ENCODE data around the gene RHOF.

The RHOF gene

GRCh38 chr12:121799156-121799841 is 5.8 kb upstream of the RHOF start:
- Histone ChIP-seq H3K9me3 (ENCODE audit: low read length) (no peaks in the 10 kb centered on the region), H3K36me3 (ENCODE audit: insufficient read depth, low read length) (peaks cover 12% of the 10 kb centered on the region; the same call in 1 of the 2 replicates), H3K9ac (ENCODE audit: low read length) (peak overlapping the region; percentile 97), H3K79me2 (ENCODE audit: insufficient read depth, low read length) (peaks cover 5% of the 10 kb centered on the region; the same call in 1 of the 2 replicates), H3F3A (ENCODE audit: insufficient read depth, low read length) (no peaks in the 10 kb centered on the region), H3K4me2 (ENCODE audit: low read length) (peak overlapping the region; percentile 75), H3K9me2 (ENCODE audit: low read depth, low read length) (no peaks in the 10 kb centered on the region), H3K4me3 (ENCODE audit: low read depth, low read length, poor library complexity, severe bottlenecking) (peak overlapping the region; percentile 79), H3K27me3 (ENCODE audit: insufficient read depth, low read length) (no peaks in the 10 kb centered on the region), H4K20me1 (ENCODE audit: insufficient read depth, low read length) (no peaks in the 10 kb centered on the region), H3K4me1 (ENCODE audit: insufficient read depth, low read length, severe bottlenecking) (peaks cover 60% of the 10 kb centered on the region), H2AFZ (ENCODE audit: low read length) (no peak overlapping the region), H3K27ac (ENCODE audit: low read depth, low read length, poor library complexity, severe bottlenecking) (peak overlapping the region; percentile 92)
- TF ChIP-seq CTCF (IDR thresholded peaks at IDR 0.05; ENCODE audit: low read length) (no peak), EZH2 (IDR thresholded peaks at IDR 0.05; ENCODE audit: borderline replicate concordance, low read length) (no peak)

DNA sequence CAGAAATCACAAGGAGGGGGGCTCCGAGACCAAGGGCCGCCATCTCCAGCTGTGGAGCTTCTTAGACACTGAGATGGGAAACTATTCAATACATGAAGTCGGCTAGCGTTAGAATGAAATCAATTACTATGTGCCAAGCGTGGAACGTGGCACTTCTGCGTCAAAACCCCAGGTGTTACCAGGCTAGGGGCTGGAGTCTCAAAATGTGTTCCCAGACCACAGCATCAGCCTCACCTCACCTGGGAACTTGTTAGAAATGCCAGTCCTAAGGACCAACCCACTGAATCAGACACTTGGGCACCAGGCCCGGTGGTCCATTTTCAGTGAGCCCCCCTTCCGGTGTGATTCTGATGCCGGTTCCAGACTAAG is 5.3 kb upstream of the RHOF start:
- peak overlapping the region; percentile 92 for H3K27ac ChIP-seq (ENCODE audit: low read depth, low read length, poor library complexity, severe bottlenecking)
- H3F3A ChIP-seq (ENCODE audit: insufficient read depth, low read length) = no peaks in the 10 kb centered on the region

DNA sequence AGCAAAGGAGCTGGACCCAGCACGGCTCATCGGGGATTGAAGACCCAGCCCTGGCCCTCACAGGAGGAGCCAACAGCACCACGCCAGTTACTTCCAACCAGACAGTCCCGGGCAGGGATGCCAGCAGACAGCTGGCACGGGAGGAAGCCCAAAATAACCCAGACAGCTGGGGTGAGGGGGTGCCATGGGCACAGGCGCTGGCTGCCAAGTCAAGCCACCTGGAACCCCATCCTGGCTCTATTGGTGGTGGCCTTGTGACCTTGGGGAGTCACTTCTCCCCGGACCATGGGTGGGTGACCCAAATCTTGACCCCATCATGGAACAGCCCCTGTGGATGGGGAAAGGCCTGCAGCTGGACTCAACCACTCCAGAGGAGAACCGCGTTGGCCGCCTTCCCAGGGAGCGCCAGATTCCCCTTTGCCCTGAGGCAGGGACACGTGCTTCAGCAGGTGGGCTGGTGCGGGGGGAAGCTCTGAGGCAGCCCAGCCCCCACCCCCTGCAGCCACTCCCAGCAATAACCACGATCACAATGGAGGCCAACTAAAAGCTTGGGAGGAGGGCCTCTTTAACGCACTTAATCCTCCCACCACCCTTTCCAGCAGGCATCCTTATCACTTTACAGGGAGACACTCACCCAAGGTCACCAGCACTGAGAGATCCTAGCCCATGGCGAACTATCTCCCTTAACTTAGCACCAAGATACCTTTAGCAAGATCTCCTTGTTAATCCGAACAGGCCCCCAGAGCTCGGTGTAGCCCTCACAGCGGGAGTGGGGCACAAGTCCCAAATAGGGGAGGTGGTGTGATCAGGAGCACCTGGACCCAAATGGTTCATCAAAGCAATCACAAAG is 4.7 kb upstream of the RHOF start:
- no peaks in the 10 kb centered on the region for H3K9me2 ChIP-seq (ENCODE audit: low read depth, low read length)
- peak overlapping the region; percentile 69 for H3K9ac ChIP-seq (ENCODE audit: low read length)
- H3K9me3 ChIP-seq (ENCODE audit: low read length) = no peaks in the 10 kb centered on the region
- no peaks in the 10 kb centered on the region for H3K27me3 ChIP-seq (ENCODE audit: insufficient read depth, low read length)
- peaks cover 12% of the 10 kb centered on the region; the same call in 1 of the 2 replicates for H3K36me3 ChIP-seq (ENCODE audit: insufficient read depth, low read length)
- H3K4me2 ChIP-seq (ENCODE audit: low read length) = peak overlapping the region; percentile 75
- H3K4me3 ChIP-seq (ENCODE audit: low read depth, low read length, poor library complexity, severe bottlenecking) = peak overlapping the region; percentile 79
- peaks cover 66% of the 10 kb centered on the region for H3K4me1 ChIP-seq (ENCODE audit: insufficient read depth, low read length, severe bottlenecking)
- no peak for TF ChIP-seq EZH2 (IDR thresholded peaks at IDR 0.05; ENCODE audit: borderline replicate concordance, low read length)
- no peak for TF ChIP-seq CTCF (IDR thresholded peaks at IDR 0.05; ENCODE audit: low read length)
- H3K79me2 ChIP-seq (ENCODE audit: insufficient read depth, low read length) = peaks cover 5% of the 10 kb centered on the region; the same call in 1 of the 2 replicates
- no peaks in the 10 kb centered on the region for H4K20me1 ChIP-seq (ENCODE audit: insufficient read depth, low read length)
- H3K27ac ChIP-seq (ENCODE audit: low read depth, low read length, poor library complexity, severe bottlenecking) = peak overlapping the region; percentile 92
- H2AFZ ChIP-seq (ENCODE audit: low read length) = no peak overlapping the region
- H3F3A ChIP-seq (ENCODE audit: insufficient read depth, low read length) = no peaks in the 10 kb centered on the region

More for the DNA sequence above, 5.3 kb upstream of the RHOF start:
- Histone ChIP-seq H3K79me2 (ENCODE audit: insufficient read depth, low read length) (peaks cover 5% of the 10 kb centered on the region; the same call in 1 of the 2 replicates), H4K20me1 (ENCODE audit: insufficient read depth, low read length) (no peaks in the 10 kb centered on the region), H3K9me3 (ENCODE audit: low read length) (no peaks in the 10 kb centered on the region), H3K36me3 (ENCODE audit: insufficient read depth, low read length) (peaks cover 12% of the 10 kb centered on the region; the same call in 1 of the 2 replicates), H2AFZ (ENCODE audit: low read length) (no peak overlapping the region), H3K4me3 (ENCODE audit: low read depth, low read length, poor library complexity, severe bottlenecking) (peak overlapping the region; percentile 79), H3K4me1 (ENCODE audit: insufficient read depth, low read length, severe bottlenecking) (peaks cover 63% of the 10 kb centered on the region), H3K9ac (ENCODE audit: low read length) (peak overlapping the region; percentile 69), H3K27me3 (ENCODE audit: insufficient read depth, low read length) (no peaks in the 10 kb centered on the region), H3K4me2 (ENCODE audit: low read length) (peak overlapping the region; percentile 75), H3K9me2 (ENCODE audit: low read depth, low read length) (no peaks in the 10 kb centered on the region)
- TF ChIP-seq CTCF (IDR thresholded peaks at IDR 0.05; ENCODE audit: low read length) (no peak), EZH2 (IDR thresholded peaks at IDR 0.05; ENCODE audit: borderline replicate concordance, low read length) (no peak)

Data from OCI-LY1 (cell line).